Measurements from ENCODE around the gene MKLN1.
"Not testable (repeated sequence)": the region's sequence is repeated elsewhere in the genome, so short reads cannot be mapped to it uniquely, and the experiment has no call there.

Gene MKLN1

GRCh38 chr7:131331806-131332205 is 4.1 kb downstream of the MKLN1 start:
- ChIA-PET CTCF (no interaction called here), POLR2A (no interaction called here)
- TF ChIP-seq CTCF (IDR thresholded peaks at IDR 0.05; ENCODE audit: control extremely low read depth, extremely low read depth, low read depth, missing control alignments) = no peak
- no peak for DNase-seq (ENCODE audit: extremely low spot score)

GRCh38 chr7:131332729-131333128 is 5.1 kb downstream of the MKLN1 start:
- DNase-seq (ENCODE audit: extremely low spot score); CTCF ChIA-PET; POLR2A ChIA-PET: not testable (repeated sequence)

GRCh38 chr7:131335639-131336381 is 8.1 kb downstream of the MKLN1 start:
- POLR2A ChIA-PET = no interaction called here
- TF ChIP-seq CTCF (IDR thresholded peaks at IDR 0.05; ENCODE audit: control extremely low read depth, extremely low read depth, low read depth, missing control alignments) = no peak
- CTCF ChIA-PET = interaction anchor here (0.8 kb wide), 1 partner anchor 14 kb away, joined by 3 read pairs; no protein-coding TSS in a partner anchor
- DNase-seq (ENCODE audit: extremely low spot score) = no peak

- no peak for DNase-seq (ENCODE audit: extremely low spot score)
- POLR2A ChIA-PET = no interaction called here
- TF ChIP-seq CTCF (IDR thresholded peaks at IDR 0.05; ENCODE audit: control extremely low read depth, extremely low read depth, low read depth, missing control alignments) = no peak
- CTCF ChIA-PET = no interaction called here
Measured at GRCh38 chr7:131336956-131337355, 9.3 kb downstream of the MKLN1 start.

GRCh38 chr7:131338173-131338572 is 10.5 kb downstream of the MKLN1 start:
- no peak for TF ChIP-seq CTCF (IDR thresholded peaks at IDR 0.05; ENCODE audit: control extremely low read depth, extremely low read depth, low read depth, missing control alignments)
- DNase-seq (ENCODE audit: extremely low spot score) = no peak
- ChIA-PET POLR2A (no interaction called here), CTCF (interaction anchor here (0.7 to 1.5 kb wide), 4 partner anchors 9 to 685 kb away, joined by 3 to 5 read pairs (median 3); no protein-coding TSS in a partner anchor)

- no peak for DNase-seq (ENCODE audit: extremely low spot score)
- no peak for TF ChIP-seq CTCF (IDR thresholded peaks at IDR 0.05; ENCODE audit: control extremely low read depth, extremely low read depth, low read depth, missing control alignments)
- POLR2A ChIA-PET = no interaction called here
- CTCF ChIA-PET = interaction anchor here (0.9 to 1.5 kb wide), 3 partner anchors 9 to 229 kb away, joined by 3 to 5 read pairs (median 3); no protein-coding TSS in a partner anchor
Measured at GRCh38 chr7:131338691-131339390, 11.2 kb downstream of the MKLN1 start.

GRCh38 chr7:131341690-131342089 is 14.0 kb downstream of the MKLN1 start:
- ChIA-PET POLR2A (no interaction called here), CTCF (no interaction called here)
- TF ChIP-seq CTCF (IDR thresholded peaks at IDR 0.05; ENCODE audit: control extremely low read depth, extremely low read depth, low read depth, missing control alignments) = no peak
- no peak for DNase-seq (ENCODE audit: extremely low spot score)

All from GM10248 (cell line).